Measurements from ENCODE around the gene ATP13A1.

GRCh38 chr19:19647037-19647835 lies 16.2 kb downstream of the ATP13A1 start:
- TF ChIP-seq CTCF (IDR thresholded peaks at IDR 0.05): no peak
- no peak for TF ChIP-seq POLR2A (IDR thresholded peaks at IDR 0.05)

Data from Peyer's patch (tissue), 4 donors.